CD4-positive, alpha-beta memory T cell (primary cell): ENCODE data around the gene TMEM59L. TPM values are rescaled to one million over a fixed set of nuclear protein-coding genes. Genes with fewer than 3 reads are reported as not detected.

Experiments
- polyA plus RNA-seq, 2 donors: library from polyadenylated mRNA; unstranded; fragments of 300-500 nt; fragmentation: Illumina TruSeq; gene quantifications; one replicate each; pipeline ENCODE4 v1.2.3, GENCODE V29; 2021
- total RNA-seq, 2 experiments: library from RNA; stranded (reverse); gene quantifications; one replicate each; pipeline ENCODE4 v1.2.3, GENCODE V29; 2021

TMEM59L gene
- total and polyA plus RNA-seq, 4 experiments from 2014 or later = not detected

Other genes starting within 250 kb of the TMEM59L start
- gene GDF15, start 226.7 kb upstream of the TMEM59L start, total RNA-seq = 1 to 10 TPM; 1.2 TPM
- not detected for gene GDF15, start 226.7 kb upstream of the TMEM59L start, polyA plus RNA-seq
- gene LRRC25, start 215.2 kb upstream of the TMEM59L start, total RNA-seq = under 1 TPM; 0.73 to 0.91 TPM
- gene LRRC25, start 215.2 kb upstream of the TMEM59L start, polyA plus RNA-seq = under 1 TPM in 1 of 2 donors, not detected in 1; 0.07 TPM
- gene SSBP4, start 193.5 kb upstream of the TMEM59L start, total RNA-seq = 10 to 100 TPM; 71.3 to 73.4 TPM
- gene SSBP4, start 193.5 kb upstream of the TMEM59L start, polyA plus RNA-seq = 100 to 1,000 TPM in 1 of 2 donors, 10 to 100 TPM in 1; 81.5 to 108 TPM
- gene ISYNA1, start 174.7 kb upstream of the TMEM59L start, total RNA-seq = 10 to 100 TPM; 37.1 to 43.2 TPM
- gene ISYNA1, start 174.7 kb upstream of the TMEM59L start, polyA plus RNA-seq = 10 to 100 TPM; 27.5 to 36.3 TPM
- 10 to 100 TPM; 34.9 to 35.9 TPM for gene ELL, start 90.8 kb upstream of the TMEM59L start, total RNA-seq
- gene ELL, start 90.8 kb upstream of the TMEM59L start, polyA plus RNA-seq = 10 to 100 TPM in 1 of 2 donors, 1 to 10 TPM in 1; 6.5 to 16.7 TPM
- gene FKBP8, start 69.3 kb upstream of the TMEM59L start, total RNA-seq = 100 to 1,000 TPM; 231 to 249 TPM
- gene FKBP8, start 69.3 kb upstream of the TMEM59L start, polyA plus RNA-seq = 100 to 1,000 TPM in 1 of 2 donors, 10 to 100 TPM in 1; 82.4 to 130 TPM
- 10 to 100 TPM; 95.3 to 95.6 TPM for gene KXD1, start 55.0 kb upstream of the TMEM59L start, total RNA-seq
- gene KXD1, start 55.0 kb upstream of the TMEM59L start, polyA plus RNA-seq = 10 to 100 TPM; 88.8 to 94.3 TPM
- gene UBA52, start 41.0 kb upstream of the TMEM59L start, total RNA-seq = 1,000 to 10,000 TPM; 1,962 to 1,978 TPM
- 1,000 to 10,000 TPM; 1,135 to 1,692 TPM for gene UBA52, start 41.0 kb upstream of the TMEM59L start, polyA plus RNA-seq
- 100 to 1,000 TPM; 150 to 154 TPM for gene REX1BD, start 24.1 kb upstream of the TMEM59L start, total RNA-seq
- 100 to 1,000 TPM; 148 to 156 TPM for gene REX1BD, start 24.1 kb upstream of the TMEM59L start, polyA plus RNA-seq
- gene CRLF1, start 6.1 kb upstream of the TMEM59L start, total RNA-seq = not detected
- under 1 TPM in 1 of 2 donors, not detected in 1; 0.70 TPM for gene CRLF1, start 6.1 kb upstream of the TMEM59L start, polyA plus RNA-seq
- gene KLHL26, start 24.2 kb downstream of the TMEM59L start, total RNA-seq = 10 to 100 TPM; 13.4 to 14.8 TPM
- gene KLHL26, start 24.2 kb downstream of the TMEM59L start, polyA plus RNA-seq = 1 to 10 TPM; 4.4 to 7.8 TPM
- 10 to 100 TPM; 19.6 to 20.8 TPM for gene CRTC1, start 70.8 kb downstream of the TMEM59L start, total RNA-seq
- 1 to 10 TPM in 1 of 2 donors, not detected in 1; 1.7 TPM for gene CRTC1, start 70.8 kb downstream of the TMEM59L start, polyA plus RNA-seq
- gene COMP, start 178.4 kb downstream of the TMEM59L start, total RNA-seq = not detected
- gene COMP, start 178.4 kb downstream of the TMEM59L start, polyA plus RNA-seq = not detected
- 100 to 1,000 TPM; 127 to 130 TPM for gene UPF1, start 219.1 kb downstream of the TMEM59L start, total RNA-seq
- gene UPF1, start 219.1 kb downstream of the TMEM59L start, polyA plus RNA-seq = 10 to 100 TPM in 1 of 2 donors, 1 to 10 TPM in 1; 2.6 to 21.9 TPM